ACC112 (cell line): ENCODE results near the gene ZKSCAN1.
A peak's percentile ranks its signal among the peaks of the same experiment; 100 is the strongest.

Experiments
- H2AFZ ChIP-seq: fragments of 200-600 bp; sonication (generic); one replicate; pipeline ENCODE4 v1.6.0; 2017; ENCODE audit warnings: antibody characterized with exemption, low read length; ENCODE audit not compliant: unreplicated experiment
- H3K27ac ChIP-seq: fragments of 200-600 bp; sonication (generic); 2 replicates; pipeline ENCODE4 v1.5.1; 2014; ENCODE audit warnings: low read depth, mild to moderate bottlenecking, antibody characterized with exemption, low read length, moderate library complexity
- H3K27me3 ChIP-seq: fragments of 200-600 bp; sonication (generic); 2 replicates; pipeline ENCODE4 v1.6.1; 2014; ENCODE audit warnings: mild to moderate bottlenecking, antibody characterized with exemption, low read length, moderate library complexity, mixed read lengths; ENCODE audit not compliant: insufficient read depth
- H3K36me3 ChIP-seq: fragments of 200-600 bp; sonication (generic); 2 replicates; pipeline ENCODE4 v1.6.1; 2016; ENCODE audit warnings: mild to moderate bottlenecking, antibody characterized with exemption, low read length, moderate library complexity, mixed read lengths; ENCODE audit not compliant: insufficient read depth
- H3K4me1 ChIP-seq: fragments of 200-600 bp; sonication (generic); one replicate; pipeline ENCODE4 v1.6.1; 2016; ENCODE audit warnings: low read length, mixed read lengths; ENCODE audit not compliant: insufficient read depth, unreplicated experiment, control insufficient read depth
- H3K4me3 ChIP-seq: fragments of 200-600 bp; sonication (generic); 2 replicates; pipeline ENCODE4 v1.5.1; 2014; ENCODE audit warnings: mild to moderate bottlenecking, low read depth, low read length
- H3K79me2 ChIP-seq: fragments of 200-600 bp; sonication (generic); one replicate; pipeline ENCODE4 v1.6.0; 2016; ENCODE audit warnings: low read length; ENCODE audit not compliant: control insufficient read depth, unreplicated experiment, insufficient read depth

Gene ZKSCAN1

DNA sequence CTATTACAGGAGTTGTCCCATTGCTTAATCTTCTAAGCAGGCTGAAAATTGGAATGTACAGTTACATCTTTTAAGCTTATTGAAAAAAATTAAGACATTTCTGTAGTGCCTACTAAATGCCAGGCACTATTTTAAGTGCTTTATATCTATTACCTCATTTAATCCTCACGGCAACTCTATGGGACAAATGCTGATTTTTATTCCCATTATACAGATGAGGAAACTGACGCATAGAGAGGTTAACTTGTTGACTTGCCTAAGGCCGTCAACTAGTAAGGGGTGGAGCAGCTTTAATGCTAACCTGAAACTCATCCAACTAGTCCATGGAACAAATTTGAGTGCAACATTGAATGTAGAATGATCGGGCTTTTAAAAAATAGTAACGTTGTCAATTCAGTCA lies 2.5 kb downstream of the ZKSCAN1 start:
- Histone ChIP-seq H2AFZ (no peak overlapping the region), H3K4me1 (peaks cover 12% of the 10 kb centered on the region), H3K36me3 (no peaks in the 10 kb centered on the region), H3K27ac (no peak overlapping the region), H3K27me3 (no peaks in the 10 kb centered on the region), H3K79me2 (peaks cover 72% of the 10 kb centered on the region), H3K4me3 (no peak overlapping the region)

DNA sequence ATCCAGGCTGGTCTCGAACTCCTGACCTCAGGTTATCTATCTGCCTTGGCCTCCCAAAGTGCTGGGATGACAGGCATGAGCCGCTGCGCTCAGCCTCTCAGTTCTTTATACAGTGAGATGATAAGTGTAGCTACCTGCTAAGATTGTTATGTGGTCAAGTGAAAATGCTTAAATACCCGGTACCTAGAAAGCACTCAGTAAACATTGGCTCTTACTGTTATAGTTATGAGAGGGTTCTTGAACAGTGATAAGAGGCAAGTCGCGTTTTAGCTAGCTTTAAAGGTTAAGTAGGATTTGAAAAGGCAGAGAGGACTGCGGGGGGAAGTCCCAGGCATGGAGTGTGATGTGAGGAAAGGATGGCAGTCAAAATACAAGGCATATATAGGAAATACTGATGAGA lies 4.5 kb downstream of the ZKSCAN1 start:
- peaks cover 12% of the 10 kb centered on the region; the same call in 1 of the 2 replicates for H3K36me3 ChIP-seq
- H3K27me3 ChIP-seq, result no peaks in the 10 kb centered on the region
- no peak overlapping the region for H2AFZ ChIP-seq
- H3K4me1 ChIP-seq, result peaks cover 12% of the 10 kb centered on the region
- no peak overlapping the region for H3K27ac ChIP-seq
- peaks cover 72% of the 10 kb centered on the region for H3K79me2 ChIP-seq
- no peak overlapping the region for H3K4me3 ChIP-seq

DNA sequence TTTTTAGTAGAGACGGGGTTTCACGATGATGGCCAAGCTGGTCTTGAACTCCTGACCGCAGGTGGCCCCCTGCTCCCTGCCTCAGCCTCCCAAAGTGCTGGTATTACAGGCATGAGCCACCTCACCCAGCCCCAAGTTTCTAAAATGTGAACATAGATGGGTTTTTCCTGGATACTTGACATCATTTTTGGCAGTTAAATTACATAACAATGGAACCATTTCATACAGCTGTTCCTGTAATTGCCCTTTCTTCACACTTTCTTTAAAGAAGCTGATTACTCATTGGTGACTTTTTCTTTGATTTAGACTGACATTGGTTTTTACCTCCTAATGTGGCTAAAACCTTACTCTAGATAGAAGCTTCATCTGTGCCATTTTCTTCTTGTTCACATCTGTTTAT lies 5.9 kb downstream of the ZKSCAN1 start:
- Histone ChIP-seq H3K79me2 (peaks cover 63% of the 10 kb centered on the region), H3K27ac (no peak overlapping the region), H3K4me3 (no peak overlapping the region)

DNA sequence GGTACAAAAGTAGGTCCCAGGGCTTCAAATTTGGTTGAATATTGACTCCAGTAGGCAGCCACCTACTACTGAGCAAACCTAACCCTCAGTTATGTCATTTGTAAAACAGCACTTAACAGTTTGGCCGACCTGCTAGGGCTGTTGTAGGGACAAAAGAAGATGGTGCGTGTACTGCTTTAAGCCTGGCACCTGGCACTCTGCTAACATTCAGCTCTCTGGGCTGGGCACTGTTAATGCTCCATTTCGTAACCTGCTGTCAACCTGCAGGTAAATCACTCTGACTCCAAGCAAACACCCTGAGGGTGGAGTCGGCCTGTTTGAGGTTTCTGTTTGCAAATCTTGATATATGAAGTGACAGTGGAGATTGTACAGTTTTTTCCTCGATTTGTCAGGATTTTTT lies 7.2 kb downstream of the ZKSCAN1 start:
- no peaks in the 10 kb centered on the region for H3K27me3 ChIP-seq
- peaks cover 25% of the 10 kb centered on the region for H3K36me3 ChIP-seq
- no peak overlapping the region for H2AFZ ChIP-seq
- H3K79me2 ChIP-seq, result peaks cover 49% of the 10 kb centered on the region
- H3K27ac ChIP-seq, result no peak overlapping the region
- no peak overlapping the region for H3K4me3 ChIP-seq
- H3K4me1 ChIP-seq, result peaks cover under 1% of the 10 kb centered on the region

More for the DNA sequence above, 5.9 kb downstream of the ZKSCAN1 start:
- peaks cover 8% of the 10 kb centered on the region for H3K4me1 ChIP-seq
- peaks cover 17% of the 10 kb centered on the region for H3K36me3 ChIP-seq
- no peak overlapping the region for H2AFZ ChIP-seq
- no peaks in the 10 kb centered on the region for H3K27me3 ChIP-seq

DNA sequence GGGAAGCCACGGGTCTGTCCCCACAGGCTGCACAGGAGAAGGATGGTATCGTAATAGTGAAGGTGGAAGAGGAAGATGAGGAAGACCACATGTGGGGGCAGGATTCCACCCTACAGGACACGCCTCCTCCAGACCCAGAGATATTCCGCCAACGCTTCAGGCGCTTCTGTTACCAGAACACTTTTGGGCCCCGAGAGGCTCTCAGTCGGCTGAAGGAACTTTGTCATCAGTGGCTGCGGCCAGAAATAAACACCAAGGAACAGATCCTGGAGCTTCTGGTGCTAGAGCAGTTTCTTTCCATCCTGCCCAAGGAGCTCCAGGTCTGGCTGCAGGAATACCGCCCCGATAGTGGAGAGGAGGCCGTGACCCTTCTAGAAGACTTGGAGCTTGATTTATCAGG lies 8.1 kb downstream of the ZKSCAN1 start:
- peaks cover 30% of the 10 kb centered on the region for H3K36me3 ChIP-seq
- no peaks in the 10 kb centered on the region for H3K27me3 ChIP-seq
- no peak overlapping the region for H3K27ac ChIP-seq
- H3K4me3 ChIP-seq, result no peak overlapping the region
- no peak overlapping the region for H2AFZ ChIP-seq
- peaks cover 3% of the 10 kb centered on the region for H3K4me1 ChIP-seq
- peaks cover 40% of the 10 kb centered on the region for H3K79me2 ChIP-seq

DNA sequence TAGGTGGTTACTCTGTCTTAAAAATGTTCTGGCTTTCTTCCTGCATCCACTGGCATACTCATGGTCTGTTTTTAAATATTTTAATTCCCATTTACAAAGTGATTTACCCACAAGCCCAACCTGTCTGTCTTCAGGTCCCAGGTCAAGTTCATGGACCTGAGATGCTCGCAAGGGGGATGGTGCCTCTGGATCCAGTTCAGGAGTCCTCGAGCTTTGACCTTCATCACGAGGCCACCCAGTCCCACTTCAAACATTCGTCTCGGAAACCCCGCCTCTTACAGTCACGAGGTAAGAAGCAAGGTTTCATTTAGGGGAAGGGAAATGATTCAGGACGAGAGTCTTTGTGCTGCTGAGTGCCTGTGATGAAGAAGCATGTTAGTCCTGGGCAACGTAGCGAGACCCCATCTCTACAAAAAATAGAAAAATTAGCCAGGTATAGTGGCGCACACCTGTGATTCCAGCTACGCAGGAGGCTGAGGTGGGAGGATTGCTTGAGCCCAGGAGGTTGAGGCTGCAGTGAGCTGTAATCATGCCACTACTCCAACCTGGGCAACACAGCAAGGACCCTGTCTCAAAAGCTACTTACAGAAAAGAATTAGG lies 8.7 kb downstream of the ZKSCAN1 start:
- Histone ChIP-seq H3K36me3 (peaks cover 31% of the 10 kb centered on the region), H2AFZ (no peak overlapping the region), H3K79me2 (peaks cover 34% of the 10 kb centered on the region)

DNA sequence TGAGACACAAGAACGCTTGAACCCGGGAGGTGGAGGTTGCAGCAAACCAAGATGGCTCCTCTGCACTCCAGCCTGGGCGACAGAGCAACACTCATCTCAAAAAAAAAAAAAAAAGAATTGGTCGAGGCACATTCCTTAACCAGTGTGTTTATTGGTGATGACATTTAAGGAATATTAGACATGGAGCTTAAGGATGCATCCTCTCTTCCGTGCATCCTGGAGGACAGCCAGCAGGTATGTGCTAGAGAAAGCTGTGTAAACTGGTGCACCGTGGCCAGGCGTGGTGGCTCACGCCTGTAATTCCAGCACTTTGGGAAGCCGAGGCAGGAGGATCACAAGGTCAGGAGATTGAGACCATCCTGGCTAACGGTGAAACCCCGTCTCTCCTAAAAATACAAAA lies 11.8 kb downstream of the ZKSCAN1 start:
- H3K36me3 ChIP-seq, result peaks cover 54% of the 10 kb centered on the region
- peaks cover 6% of the 10 kb centered on the region for H3K79me2 ChIP-seq
- no peak overlapping the region for H3K27ac ChIP-seq

More for the DNA sequence above, 8.7 kb downstream of the ZKSCAN1 start:
- H3K4me3 ChIP-seq, result no peak overlapping the region
- no peak overlapping the region for H3K27ac ChIP-seq
- H3K27me3 ChIP-seq, result no peaks in the 10 kb centered on the region
- H3K4me1 ChIP-seq, result peaks cover 3% of the 10 kb centered on the region

DNA sequence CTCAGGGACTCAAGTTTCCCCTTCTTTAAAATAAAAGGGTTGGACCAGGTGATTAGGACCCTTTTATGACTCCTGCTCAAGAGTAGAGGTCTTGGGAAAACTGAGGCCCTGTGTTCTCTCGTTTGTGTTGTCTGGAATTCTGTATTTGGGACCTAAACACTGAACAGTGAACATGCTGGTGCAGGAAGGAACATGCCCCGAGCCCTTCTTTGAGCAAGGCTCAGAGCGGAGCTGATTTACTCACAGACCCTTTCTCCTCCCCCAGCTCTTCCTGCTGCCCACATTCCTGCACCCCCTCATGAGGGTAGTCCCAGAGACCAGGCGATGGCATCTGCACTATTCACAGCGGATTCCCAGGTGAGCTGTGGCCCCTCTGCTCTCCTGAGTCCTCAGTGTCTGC lies 14.2 kb downstream of the ZKSCAN1 start:
- Histone ChIP-seq H3K36me3 (peaks cover 62% of the 10 kb centered on the region), H3K27ac (no peak overlapping the region), H2AFZ (no peak overlapping the region), H3K4me1 (peaks cover 10% of the 10 kb centered on the region), H3K27me3 (no peaks in the 10 kb centered on the region), H3K4me3 (no peak overlapping the region), H3K79me2 (no peaks in the 10 kb centered on the region)

More for the DNA sequence above, 11.8 kb downstream of the ZKSCAN1 start:
- Histone ChIP-seq H2AFZ (no peak overlapping the region), H3K27me3 (no peaks in the 10 kb centered on the region), H3K4me1 (peaks cover 3% of the 10 kb centered on the region), H3K4me3 (no peak overlapping the region)

DNA sequence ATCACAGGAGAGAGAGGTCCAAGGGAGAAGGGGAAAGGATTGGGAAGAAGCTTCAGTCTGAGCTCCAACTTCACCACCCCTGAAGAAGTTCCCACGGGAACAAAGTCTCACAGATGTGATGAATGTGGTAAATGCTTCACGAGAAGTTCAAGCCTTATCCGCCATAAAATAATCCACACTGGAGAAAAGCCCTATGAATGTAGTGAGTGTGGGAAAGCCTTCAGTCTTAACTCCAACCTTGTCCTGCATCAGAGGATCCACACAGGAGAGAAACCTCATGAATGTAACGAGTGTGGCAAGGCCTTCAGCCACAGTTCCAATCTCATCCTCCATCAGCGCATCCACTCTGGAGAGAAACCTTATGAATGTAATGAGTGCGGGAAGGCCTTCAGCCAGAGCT lies 18.1 kb downstream of the ZKSCAN1 start:
- Histone ChIP-seq H3K79me2 (peaks cover 9% of the 10 kb centered on the region), H3K27ac (peak overlapping the region; percentile 96; the same call in 1 of the 2 replicates), H3K27me3 (no peaks in the 10 kb centered on the region), H3K36me3 (peaks cover 63% of the 10 kb centered on the region), H3K4me1 (peaks cover 30% of the 10 kb centered on the region), H3K4me3 (no peak overlapping the region), H2AFZ (no peak overlapping the region)

DNA sequence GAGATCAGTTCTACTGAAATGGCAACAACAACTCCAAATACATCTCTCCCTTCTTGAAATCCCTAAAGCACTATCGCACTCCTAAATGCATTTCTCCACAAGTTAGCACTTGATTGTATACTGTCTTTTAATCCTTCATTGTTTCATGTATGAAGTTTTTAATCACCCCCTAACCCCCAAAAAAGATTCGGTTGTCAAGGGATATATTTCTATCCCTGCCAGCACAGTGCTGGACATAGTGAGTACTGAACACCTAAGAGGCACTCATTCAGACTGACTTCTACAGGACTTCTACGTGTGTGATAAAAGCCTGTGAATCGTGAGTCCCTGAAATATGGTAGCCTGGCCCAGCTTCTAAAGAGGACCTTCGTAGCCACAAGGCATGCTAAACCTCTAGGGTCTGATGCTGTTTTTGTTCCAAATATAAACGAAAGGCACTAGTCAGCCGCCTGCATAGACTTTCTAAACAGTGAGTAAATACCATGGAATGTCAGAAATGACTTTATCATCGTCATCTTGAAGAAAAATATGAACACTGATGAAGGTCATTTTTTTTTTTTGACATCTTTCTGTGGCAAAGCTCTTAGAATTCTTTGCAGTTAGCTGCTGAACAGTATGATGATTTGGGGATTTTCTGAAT lies 19.6 kb downstream of the ZKSCAN1 start:
- Histone ChIP-seq H3K79me2 (peaks cover 9% of the 10 kb centered on the region), H2AFZ (no peak overlapping the region), H3K27ac (peak overlapping the region; percentile 96), H3K4me1 (peaks cover 30% of the 10 kb centered on the region), H3K36me3 (peaks cover 61% of the 10 kb centered on the region), H3K4me3 (peak overlapping the region; percentile 61; the same call in 1 of the 2 replicates), H3K27me3 (no peaks in the 10 kb centered on the region)

DNA sequence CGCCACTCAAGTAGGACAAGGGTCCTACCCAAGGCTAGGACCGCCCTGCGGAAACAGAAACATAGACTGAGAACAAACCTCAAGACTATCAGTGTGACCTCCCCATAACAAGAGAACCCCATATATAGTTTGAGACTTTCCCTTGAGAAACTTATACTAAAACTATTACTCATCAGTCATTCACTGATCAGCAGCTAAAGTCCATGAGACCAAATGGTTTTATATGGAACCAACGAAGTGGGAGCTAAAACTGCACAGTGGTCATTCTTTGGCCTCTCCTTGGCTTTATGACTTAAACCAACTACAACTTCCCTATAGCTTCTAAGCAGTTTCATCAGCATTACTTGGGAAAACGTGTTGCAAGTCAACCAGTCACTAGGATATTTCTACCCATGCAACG lies 20.5 kb downstream of the ZKSCAN1 start:
- Histone ChIP-seq H3K27me3 (no peaks in the 10 kb centered on the region), H3K36me3 (peaks cover 52% of the 10 kb centered on the region), H3K27ac (peak overlapping the region; percentile 96), H3K4me1 (peaks cover 31% of the 10 kb centered on the region), H3K79me2 (peaks cover 9% of the 10 kb centered on the region), H2AFZ (no peak overlapping the region), H3K4me3 (peak overlapping the region; percentile 61; the same call in 1 of the 2 replicates)
